Activated CD4-positive, CD25-positive, alpha-beta regulatory T cell treated with anti-CD3 and anti-CD28 coated beads, Interleukin-2, amount 50 U/mL, for 24 hours (primary cell): ENCODE measurements around the gene SNX30.

ENCODE experiments used
- ATAC-seq, 2 donors: fragments of 150-1000 bp; cut with Tn5 transposase; one replicate each; pipeline ENCODE4 v1.10.0; 2021; ENCODE audit warnings: mild to moderate bottlenecking in 1 of 2, moderate library complexity in 1 of 2

Gene SNX30

DNA sequence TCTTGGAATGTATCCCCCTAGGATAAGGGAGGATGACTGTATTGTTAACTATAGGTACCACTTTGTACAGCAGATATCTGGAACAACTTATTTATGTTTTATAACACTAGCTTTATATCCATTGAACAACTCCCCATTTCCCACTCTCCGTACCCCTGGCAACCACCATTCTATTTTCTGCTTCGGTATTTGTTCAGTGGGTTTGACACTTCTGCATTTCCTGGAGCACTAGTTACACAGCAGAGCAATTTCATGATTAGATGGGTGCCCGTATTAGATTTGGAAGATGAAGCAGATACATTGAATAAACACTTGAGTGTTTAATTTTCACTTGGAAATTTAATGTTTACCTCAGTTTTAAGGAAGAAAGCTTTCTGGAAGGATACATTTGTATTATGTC, 72.7 kb downstream of the SNX30 start:
- ATAC-seq, result no peak

DNA sequence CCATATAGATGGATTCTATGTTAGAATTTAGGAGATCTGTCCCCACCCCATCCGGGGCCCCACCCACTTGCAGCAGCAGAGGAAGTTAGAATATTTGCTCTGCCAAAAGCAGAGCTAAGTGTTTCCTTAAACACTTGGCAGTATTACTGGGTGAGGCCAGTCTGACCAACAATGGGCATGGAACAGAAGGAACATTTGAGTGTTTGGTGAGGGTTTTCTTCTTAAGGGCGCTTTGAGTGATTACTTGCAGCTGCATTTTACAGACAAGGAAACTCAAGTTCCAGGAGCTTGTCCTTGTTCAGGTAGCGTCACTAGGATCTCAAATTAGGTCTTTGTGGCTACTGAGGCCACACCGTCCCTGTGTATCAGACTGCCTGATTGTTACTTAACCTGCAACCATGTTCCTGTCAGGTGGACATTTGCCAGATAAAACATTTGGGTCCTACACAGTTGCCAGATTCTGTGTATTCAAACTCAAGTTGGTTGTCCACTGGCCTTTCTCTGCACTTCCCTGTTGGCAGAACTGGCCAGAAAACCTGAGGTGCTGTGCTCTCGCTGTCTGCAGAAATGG, 80.8 kb downstream of the SNX30 start:
- no peak for ATAC-seq

DNA sequence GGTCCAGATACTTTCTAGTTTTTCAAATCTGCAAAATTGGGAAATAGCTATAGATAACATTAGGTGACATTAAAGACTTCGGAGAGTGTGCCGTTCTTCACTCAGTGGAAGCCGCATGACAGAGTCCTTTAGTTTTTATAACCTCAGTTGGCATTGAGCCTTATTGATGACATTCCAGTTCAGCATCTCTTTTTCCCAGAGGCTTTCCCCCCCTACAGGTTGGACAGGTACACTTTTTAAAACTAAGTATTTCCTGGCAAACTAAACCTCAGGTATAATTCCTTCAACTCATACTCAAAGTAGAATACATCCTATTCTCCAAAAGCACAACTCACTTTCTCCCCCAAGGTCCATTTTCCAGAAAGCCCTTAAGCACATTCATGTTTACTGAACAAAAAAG, 81.4 kb downstream of the SNX30 start:
- no peak for ATAC-seq

DNA sequence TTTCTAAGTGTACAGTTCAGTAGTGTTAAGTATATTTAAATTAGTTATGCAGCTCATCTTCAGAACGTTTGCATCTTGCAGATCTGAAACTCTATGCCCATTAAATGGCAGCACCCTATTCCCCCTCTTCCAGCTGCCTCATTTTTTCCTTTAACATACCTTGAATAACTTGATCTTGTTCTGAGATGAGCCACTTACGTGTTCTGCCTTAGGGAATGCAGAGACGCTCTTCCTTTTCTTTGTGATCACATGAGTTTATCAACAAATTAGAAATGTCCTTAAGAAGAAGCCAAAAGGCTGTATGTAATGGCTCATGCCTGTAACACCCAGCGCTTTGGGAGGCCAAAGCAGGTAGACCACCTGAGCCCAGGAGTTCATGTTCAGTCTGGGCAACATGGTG, 82.5 kb downstream of the SNX30 start:
- no peak for ATAC-seq

DNA sequence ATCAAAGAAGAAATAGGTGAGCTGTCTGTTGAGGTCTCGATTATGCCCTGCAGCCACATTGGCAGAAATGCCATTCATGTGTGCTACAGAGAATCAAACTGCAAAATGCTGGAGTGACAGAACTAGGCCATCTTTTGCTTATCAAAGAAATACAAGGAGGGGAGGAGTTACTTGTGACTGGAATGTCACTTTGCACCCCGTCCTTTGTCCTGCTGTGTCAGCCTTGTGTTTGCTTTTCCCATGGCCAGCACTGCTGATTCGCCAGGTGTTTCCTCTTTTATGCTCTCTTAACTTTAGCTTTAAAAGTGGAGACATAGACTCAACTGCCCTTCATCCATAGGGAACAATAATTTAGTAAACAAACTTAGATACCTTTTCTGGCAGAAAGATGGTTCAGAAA, 85.8 kb downstream of the SNX30 start:
- no peak for ATAC-seq

DNA sequence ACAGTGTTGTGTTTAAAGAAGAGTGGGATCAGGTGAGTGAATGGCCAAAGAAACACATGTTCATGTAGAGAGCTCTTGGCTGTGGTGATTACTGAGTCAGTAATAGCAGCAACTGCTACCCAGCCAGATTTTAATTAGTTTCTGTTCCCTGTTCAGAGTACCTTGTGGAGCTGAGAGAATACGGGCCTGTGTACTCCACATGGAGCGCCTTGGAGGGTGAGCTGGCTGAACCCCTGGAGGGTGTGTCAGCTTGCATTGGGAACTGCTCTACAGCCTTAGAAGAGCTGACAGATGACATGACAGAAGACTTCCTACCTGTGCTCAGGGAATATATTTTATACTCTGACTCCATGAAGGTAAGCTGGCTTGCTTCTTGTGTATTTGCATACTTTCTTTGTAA, 87.8 kb downstream of the SNX30 start:
- ATAC-seq, result no peak

DNA sequence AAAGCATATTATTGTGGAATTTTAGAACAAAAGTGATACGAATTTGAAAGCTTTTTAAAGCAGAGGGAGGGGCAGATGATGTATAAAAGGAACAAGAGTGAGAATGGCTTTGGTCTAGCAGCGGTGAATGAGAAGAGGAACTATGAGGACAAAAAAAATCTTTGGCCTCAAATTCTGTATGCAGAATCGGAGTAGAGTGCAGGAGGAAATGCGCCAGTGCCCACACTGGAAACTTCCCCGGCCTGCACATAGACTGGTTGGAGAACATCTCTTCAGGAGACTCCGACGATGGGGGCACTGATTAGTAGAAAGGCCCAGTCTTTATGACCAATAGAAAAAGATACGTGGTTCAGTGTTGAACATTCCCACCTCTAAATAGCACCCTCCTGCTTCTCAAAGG, 88.8 kb downstream of the SNX30 start:
- ATAC-seq, result no peak

DNA sequence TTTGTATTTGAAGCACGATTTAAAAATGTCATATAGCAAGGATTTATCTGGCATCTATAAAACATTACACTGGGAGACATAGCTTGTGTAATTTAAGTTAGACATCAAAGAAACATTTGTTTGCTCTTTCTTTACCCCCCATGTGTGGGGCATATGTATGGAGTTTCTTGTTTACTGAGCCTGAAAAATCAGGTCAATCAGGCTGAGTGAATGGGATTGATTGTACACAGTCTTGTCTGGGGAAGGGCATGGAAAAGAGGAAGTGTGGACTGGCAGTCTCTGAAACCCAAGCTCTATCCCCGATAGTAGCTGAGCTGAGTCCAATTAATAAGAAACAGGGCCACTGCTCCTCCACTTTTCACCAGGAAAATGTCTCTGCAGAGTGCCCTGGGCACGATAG, 90.7 kb downstream of the SNX30 start:
- no peak for ATAC-seq

DNA sequence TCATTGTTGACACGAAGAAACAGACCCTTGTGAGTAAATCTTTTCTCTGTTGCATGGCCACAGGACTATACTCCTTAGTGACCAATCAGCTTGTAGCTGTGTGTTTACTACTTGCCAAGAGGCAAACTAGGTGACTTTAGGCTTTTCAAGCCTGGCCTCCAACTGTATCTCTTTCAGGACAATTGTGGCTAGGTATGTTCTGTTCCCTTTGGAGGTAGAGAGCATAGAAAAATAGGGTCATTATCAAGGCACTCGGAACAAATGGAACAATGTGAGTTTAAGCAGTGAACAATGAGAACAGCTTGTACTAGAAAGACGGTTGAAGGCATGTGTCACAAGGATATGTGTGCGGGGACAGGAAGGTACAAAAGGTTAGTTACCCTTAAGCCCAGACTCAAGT, 92.0 kb downstream of the SNX30 start:
- ATAC-seq, result no peak

DNA sequence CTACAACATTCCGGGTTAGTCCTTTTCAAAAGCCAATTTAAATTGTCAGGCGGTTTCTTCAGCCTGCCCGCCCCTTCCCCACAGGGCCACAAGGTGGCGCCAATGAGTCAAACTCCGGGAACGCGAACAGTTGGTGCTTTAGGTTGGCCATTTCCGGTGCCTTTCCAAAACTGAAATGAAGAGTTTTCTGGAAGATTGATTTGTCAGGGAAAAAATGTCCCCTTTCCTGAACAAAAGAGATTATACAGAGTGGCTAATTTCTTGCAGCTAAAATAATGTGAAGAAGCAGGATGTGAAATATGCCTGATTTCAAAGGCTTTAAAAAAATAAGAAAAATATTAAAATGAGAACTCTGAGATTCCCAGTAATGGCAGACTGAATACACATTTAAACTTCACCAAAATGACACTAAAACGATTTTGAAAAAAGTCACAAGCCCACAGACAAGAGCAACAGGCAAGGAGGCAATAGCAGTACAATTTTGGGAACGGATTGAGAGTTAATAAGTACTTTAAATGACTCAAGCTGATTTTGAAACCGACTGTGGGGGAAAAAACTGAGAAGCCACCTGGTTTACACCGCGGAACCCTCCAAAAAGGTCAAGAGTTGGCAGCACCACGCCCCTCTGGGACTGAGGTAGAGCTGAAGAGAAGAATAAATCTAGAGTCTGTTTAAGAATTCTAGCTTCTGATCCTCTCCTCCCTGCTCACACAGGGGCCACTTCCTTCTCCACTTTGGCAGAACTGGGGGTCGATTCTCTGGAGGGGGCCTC, 94.4 kb downstream of the SNX30 start:
- peak; percentile 55 to 63 for ATAC-seq

DNA sequence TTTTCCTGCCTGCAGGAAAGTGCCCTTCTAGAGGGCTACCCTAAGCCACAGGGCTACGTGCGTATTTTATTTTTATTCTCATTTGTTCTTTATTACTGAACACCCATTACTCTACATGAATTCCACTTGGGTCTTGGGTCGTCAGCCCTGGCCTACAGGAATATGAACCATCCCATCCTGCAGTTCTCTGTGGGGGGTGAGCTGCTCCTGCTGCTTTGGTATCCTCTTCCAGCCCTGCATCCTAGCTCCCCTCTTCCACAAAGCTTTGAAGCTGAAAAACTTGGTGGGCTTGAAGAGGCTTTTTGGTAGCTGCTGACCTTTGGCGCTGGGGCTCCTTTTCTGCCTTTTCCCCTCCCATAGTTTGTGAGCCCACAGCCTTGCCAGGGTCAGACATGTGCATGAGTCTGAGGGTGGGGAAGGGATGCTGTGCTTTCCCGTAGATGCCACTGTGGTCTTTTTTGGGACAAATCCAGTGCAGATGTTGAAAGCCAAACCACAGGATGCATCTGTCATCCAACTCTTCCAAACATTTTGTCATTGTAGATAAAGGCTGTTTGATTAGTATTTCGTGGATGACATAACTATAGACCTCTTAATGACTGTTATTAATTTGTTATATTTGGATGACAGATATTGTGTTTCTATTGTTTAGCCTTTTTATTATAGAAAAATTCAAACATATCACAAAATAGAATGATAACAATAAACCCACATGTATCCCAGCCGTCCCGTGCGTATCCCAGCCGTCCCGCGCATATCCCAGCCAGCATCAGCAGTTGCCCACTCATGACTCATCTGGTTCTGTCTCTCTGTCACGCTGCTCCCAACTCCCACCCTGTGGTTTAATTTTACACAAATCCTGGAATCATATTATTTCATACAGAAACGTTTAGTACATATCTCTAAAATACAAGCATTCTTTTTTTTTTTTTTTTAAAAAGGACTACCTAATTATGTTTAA, 96.2 kb downstream of the SNX30 start:
- no peak for ATAC-seq

DNA sequence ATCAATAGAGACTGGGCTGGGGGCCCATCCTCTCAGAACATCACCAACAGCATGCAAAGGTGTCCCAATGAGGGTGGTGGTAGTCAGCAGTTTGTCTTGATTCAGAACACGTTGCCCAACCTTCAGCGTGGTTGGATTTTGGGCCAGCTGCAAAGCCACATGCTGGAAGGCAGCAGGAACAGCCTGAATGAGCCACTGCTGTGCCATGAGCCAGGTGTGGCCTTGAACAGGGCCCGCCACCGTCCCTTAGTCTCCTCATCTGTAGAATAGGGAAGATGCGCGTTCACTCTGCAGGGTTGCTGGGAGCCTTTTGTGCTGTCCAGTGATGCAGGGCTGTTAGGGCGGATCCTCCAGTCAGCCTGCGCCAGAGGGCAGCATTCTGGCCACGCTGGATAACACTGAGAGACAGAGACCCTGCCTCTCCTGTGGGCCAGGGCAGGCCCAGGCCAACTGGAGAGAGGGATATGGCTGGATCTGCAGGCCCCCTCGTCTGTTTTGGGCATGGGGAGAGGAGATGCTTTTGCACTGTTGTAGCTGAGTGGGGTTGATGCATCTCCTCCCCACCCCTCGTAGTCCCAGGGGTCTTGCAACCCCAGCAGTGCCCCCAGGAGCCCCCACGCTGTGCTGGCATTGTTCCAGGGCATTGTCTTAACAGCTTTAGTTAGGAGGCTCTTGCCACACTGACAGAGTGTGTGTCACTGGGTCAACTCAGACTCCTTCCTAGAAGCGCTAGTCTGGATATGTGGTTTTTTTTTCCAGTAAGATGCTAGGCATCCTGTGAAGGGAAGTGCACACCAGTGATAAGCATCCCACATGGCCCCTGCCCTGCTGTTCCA, 98.0 kb downstream of the SNX30 start:
- ATAC-seq, result no peak

DNA sequence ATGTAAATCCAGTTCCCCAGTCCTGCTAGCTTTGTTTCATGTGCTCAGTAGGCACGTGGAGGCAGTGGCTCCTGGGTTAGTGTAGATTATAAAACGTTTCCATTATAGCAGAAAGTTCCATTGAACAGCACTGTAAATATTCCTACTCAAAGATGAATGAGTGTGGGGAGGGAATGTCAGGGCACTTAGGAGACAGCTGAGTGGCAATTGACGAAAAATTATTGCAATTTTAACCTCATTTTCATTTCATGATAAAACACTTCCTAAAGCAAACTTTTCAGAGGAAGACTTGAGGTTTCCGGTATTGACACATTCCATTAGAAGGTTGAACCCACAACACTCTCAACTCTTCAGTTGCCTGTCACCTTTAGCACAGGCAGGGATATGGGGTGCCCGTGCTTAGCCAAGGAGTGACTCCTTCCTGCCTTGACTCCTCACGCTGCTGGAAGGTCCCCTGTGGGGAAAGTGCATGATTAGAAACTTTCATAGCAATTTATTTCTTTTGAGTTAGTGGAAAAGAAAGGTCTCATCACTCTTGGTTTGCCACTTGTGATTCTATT, 98.9 kb downstream of the SNX30 start:
- ATAC-seq, result no peak

DNA sequence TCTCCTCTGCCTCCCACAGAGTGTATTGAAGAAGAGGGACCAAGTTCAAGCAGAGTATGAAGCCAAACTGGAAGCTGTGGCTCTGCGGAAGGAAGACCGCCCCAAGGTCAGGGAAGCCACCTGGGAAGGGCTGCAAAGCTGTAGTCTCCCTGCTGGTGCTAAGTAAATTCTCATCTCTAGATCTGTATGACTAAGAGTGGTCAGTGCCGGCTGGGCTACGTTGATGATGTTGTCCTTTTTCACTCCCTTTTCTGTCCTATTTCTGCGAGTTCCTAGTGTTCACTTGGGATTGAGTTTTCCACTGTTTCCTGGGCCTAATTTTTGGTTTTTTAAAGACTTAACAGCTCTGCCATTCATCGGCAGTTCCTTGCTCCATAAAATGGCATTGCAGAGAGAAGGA, 100.3 kb downstream of the SNX30 start:
- ATAC-seq, result no peak

DNA sequence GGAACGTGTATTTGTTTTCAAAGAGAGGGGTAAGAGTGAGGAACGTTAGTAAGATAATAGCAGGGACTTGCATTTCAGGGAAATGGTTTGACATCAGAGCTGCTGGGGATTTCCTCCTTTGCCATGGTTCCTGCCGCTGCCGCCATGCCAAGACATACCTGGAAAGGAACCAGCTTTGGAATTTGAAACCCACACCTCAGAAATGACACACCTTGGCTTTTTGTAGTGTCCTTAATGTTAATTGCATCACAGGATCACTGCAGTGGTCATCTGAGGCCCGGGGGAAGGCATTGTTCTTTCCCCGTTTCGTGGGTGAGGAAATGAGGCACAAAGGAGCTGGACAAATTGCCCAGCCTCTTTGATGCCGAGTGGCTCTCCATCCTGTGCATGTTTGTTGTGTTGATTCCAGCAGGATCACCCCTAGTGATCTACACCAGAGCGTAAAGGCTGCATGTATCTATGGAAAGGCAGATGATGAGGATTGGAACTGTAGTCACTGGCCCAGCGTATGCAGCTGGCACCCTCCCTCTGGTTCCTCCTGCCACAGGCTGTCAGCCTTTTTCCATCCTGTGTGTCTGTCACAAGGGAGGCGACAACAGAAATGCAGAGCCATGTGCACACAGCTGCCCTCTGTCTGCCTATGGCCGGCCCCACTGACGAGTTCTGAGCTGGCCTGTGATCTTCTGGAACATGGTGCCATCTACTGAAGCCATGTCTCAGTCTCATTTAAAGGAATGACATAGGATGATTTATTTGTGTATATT, 102.4 kb downstream of the SNX30 start:
- no peak for ATAC-seq

DNA sequence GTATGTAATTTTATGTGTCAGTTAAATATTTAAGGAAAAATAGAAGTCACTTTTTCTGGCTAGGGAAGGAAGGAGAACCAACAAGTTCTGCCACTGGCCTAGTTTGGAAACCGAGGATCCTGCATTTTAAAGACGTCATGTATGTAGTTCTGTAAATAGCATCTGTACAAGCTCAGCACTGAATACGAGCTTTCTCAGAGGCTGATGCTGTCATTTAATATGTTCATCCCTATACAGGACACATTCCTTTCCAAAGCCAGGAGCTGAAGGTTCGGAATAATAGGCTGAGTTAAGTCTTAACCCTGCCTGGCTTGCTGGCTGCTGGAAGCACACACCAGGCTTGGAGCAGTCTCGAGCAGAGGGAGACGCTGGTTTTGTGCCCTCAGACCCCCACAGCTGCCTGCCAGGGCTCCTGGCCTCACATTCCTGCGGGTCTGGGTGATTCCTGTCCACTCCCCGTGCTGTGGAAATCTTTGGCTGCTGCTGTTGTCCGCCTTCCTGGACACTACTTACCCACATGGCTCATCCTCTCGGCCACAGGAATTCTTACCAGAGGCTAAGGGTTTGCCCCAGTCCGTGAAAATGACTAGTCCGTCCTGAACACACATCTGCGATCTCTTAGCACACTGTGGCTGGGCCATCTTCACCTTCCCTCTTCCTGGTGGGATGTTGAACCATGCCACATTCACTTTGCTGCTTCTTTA, 103.5 kb downstream of the SNX30 start:
- ATAC-seq, result no peak

DNA sequence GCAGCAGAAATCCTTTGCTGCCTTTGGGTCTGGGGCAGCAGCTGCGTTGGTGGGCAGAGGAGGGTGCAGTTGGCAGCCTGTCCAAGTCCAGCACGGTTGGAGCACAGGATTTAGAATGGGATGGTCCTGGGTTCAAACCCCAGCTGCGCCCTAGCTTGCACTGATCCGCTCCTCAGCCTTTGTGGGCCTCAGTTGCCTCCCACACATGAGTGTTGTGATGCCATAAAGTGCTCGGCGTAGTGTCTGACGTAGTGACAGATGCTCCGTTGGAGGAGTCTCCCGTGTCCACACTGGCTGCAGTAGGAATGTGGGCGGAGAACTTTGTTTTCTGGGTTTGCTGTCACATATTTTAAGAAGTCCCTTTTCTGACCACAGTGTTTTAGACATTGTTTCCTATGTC, 104.1 kb downstream of the SNX30 start:
- no peak for ATAC-seq

DNA sequence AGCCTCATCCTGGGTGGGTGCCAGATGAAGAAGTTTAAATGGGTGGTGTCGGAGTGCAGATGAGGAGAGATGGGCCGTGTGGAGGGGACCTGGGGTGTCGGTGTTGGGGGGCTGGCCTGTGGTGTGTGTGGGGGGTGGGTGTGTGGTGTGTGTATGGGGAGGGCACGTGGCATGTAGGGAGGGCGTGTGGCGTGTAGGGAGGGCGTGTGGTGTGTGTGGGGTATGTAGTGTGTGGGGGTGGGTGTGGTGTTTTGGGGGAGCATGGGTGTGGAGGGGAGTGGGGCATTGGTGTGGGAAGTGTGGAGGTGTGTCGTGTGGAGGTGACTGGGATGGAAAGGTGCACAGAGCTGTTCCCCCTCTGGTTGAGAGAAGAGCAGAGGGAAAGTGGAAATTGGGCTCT, 105.6 kb downstream of the SNX30 start:
- ATAC-seq, result no peak

DNA sequence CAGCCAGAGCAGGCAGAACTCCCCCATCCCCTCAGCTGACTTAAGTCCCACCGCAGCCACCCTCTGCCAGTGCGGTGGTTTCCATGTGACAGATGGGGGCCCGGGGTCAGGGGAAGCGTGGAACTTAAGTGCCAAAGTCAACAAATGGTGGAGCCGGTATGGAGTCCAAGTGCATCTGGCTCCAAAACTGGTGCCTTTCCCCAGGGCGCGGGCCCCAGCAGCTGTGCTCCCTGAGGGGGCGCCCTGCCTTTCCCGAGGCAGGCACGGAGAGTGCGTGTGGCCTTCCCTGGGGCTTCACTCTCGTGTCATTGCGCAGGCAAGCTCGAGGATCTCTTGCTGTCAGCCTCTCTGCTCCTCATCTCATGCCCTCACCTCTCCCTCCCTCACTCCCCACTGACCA, 106.3 kb downstream of the SNX30 start:
- no peak for ATAC-seq

DNA sequence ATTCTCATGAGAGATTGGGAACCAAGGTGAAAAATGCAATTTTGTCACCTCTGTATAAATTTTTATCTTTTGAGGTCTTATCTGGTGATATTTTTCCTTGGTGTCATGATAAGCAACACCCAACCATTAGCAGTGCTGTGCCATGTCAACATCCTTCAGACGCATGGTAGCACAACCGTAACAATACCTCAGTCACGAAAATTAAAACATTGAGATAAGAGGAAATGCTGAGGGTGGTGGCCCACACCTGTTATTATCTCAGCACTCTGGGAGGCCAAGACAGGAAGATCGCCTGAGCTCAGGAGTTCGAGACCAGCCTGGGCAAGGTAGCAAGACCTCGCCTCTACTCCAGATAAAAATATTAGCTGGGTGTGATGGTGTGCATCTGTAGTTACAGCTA, 107.4 kb downstream of the SNX30 start:
- ATAC-seq, result no peak

DNA sequence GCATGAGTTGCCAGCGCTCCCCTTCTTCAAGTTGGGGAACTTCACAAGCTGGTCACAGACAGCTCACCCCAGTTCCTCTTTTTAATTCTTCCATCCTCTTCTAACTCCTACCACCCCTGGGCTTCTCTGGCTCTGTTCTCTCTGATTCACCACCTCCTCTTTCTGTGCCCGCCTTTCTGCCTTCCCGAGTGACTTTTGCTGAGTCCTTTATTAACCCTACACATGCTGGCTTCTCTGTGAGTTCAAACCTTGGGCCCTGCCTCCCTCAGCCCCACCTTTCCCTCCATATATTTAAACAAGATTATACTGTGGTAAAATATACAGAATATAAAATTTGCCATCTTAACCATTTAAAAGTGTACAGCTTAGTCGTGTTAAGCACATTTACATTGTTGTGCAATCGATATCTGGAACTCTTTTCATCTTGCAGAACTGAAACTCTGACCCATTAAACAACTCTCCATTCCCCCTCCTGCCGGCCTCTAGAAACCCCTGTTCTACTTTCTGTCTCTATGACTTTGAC, 108.1 kb downstream of the SNX30 start:
- ATAC-seq, result peak in 1 of 2 donors; percentile 36
